ENCODE results near the gene LNP1. TPM values are rescaled to one million over a fixed set of nuclear protein-coding genes. Genes with fewer than 3 reads are reported as not detected.
A peak's percentile ranks its signal among the peaks of the same experiment; 100 is the strongest.

Gene LNP1
- total and polyA plus RNA-seq, 2 of the 13 experiments (the other 11 are each of a cell fraction or from before 2014, with no cell fraction given) = 3.6 to 7.0 TPM

- TF ChIP-seq ZNF83 (CRISPR knock-in tag; IDR thresholded peaks at IDR 0.05; ENCODE audit: borderline replicate concordance) (no peak), NFATC3 (CRISPR knock-in tag; IDR thresholded peaks at IDR 0.05) (0 out of 2 replicates have a peak, but pooled peaks have one; percentile 47), NFE2L2 (IDR thresholded peaks at IDR 0.05; ENCODE audit: low read length) (no peak), THAP7 (CRISPR knock-in tag; IDR thresholded peaks at IDR 0.05) (no peak; the same call in 1 of the 2 replicates), ZBTB21 (CRISPR knock-in tag; IDR thresholded peaks at IDR 0.05) (no peak), ARNT2 (CRISPR knock-in tag; IDR thresholded peaks at IDR 0.05; ENCODE audit: low read depth) (peak; percentile 74), ZNF292 (CRISPR knock-in tag; IDR thresholded peaks at IDR 0.05; ENCODE audit: borderline replicate concordance, low read depth) (peak; percentile 74; the same call in 1 of the 2 replicates), ZNF317 (CRISPR knock-in tag; IDR thresholded peaks at IDR 0.05) (peak; percentile 47; the same call in 1 of the 2 replicates), MTA1 (CRISPR knock-in tag; IDR thresholded peaks at IDR 0.05; ENCODE audit: borderline replicate concordance) (peak; percentile 80; the same call in 1 of the 2 replicates), GTF3A (CRISPR knock-in tag; conservative IDR thresholded peaks at IDR 0.05) (peak; percentile 55; the same call in 1 of the 2 replicates), ZNF530 (CRISPR knock-in tag; IDR thresholded peaks at IDR 0.05; ENCODE audit: low read depth) (no peak), HOMEZ (CRISPR knock-in tag; IDR thresholded peaks at IDR 0.05; ENCODE audit: low read depth) (no peak), TARDBP (CRISPR knock-in tag; IDR thresholded peaks at IDR 0.05) (0 out of 2 replicates have a peak, but pooled peaks have one; percentile 33), HOXA7 (CRISPR knock-in tag; IDR thresholded peaks at IDR 0.05) (no peak), ZKSCAN1 (IDR thresholded peaks at IDR 0.05; ENCODE audit: low read length) (no peak), STAG1 (CRISPR knock-in tag; IDR thresholded peaks at IDR 0.05) (0 out of 2 replicates have a peak, but pooled peaks have one; percentile 8), ZBTB20 (CRISPR knock-in tag; IDR thresholded peaks at IDR 0.05; ENCODE audit: borderline replicate concordance, low read depth) (0 out of 2 replicates have a peak, but pooled peaks have one; percentile 19), ZNF30 (CRISPR knock-in tag; IDR thresholded peaks at IDR 0.05) (no peak; the same call in 1 of the 2 replicates), ZNF383 (CRISPR knock-in tag; IDR thresholded peaks at IDR 0.05; ENCODE audit: borderline replicate concordance) (no peak; the same call in 1 of the 2 replicates), THAP11 (CRISPR knock-in tag; IDR thresholded peaks at IDR 0.05) (peak; percentile 37; the same call in 1 of the 2 replicates), ZBTB7B (CRISPR knock-in tag; IDR thresholded peaks at IDR 0.05) (peak; percentile 75; the same call in 1 of the 2 replicates), MEIS2 (CRISPR knock-in tag; IDR thresholded peaks at IDR 0.05) (peak; percentile 82; the same call in 1 of the 2 replicates), NCOA2 (CRISPR knock-in tag; IDR thresholded peaks at IDR 0.05) (no peak), DMTF1 (CRISPR knock-in tag; IDR thresholded peaks at IDR 0.05) (peak; percentile 84; the same call in 1 of the 2 replicates), TEAD2 (CRISPR knock-in tag; IDR thresholded peaks at IDR 0.05) (no peak), ZNF234 (CRISPR knock-in tag; conservative IDR thresholded peaks at IDR 0.05) (no peak)
These were observed 91.0 kb downstream of the LNP1 start, which contains the start of gene TMEM45A (continued) for GRCh38 chr3:100492059-100493006.
